ELR (cell line): ENCODE results near the gene ELOF1.

Experiments
- DNase-seq: peaks from one replicate; pipeline ENCODE4 v3.0.0-alpha.2; 2015; ENCODE audit warnings: low read depth

The ELOF1 gene

DNA sequence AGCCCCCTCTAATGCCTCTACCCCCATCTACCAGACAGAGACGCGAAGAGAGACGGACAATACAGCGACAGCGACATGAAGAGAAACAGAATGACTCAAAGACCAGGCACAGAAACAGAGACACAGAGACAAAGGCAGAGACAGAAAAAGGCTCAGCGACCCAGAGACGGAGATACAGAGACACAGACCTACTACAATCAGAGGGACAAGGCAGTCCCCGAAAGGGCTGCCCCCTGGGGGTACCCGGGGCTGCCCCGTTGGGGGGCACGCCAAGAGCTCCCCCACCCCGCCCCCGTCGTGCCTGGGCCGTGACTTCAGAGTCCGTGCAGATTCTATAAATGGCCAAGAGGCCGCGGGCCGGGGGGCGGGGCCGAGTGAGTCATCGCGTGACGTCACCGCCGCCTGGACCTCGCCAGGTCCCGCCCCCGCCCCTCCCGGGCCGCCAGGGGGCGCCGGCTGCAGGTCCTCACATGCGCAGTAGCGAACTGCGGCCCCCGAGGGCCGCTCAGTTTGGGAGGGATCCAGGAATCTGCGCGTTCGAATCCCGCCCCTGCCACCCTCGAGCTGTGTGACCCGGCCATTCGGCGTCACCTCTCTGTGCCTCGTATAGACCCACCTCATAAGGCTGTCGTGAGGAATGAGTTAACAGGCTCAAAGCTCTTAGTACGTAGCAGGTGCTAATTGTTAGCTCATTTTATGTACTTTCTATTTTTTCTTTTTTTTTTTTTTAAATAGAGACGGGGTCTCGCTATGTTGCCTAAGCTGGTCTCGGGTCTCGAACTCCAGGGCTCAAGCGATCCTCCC lies 23.0 kb downstream of the ELOF1 start:
- DNase-seq, result peak; percentile 90

DNA sequence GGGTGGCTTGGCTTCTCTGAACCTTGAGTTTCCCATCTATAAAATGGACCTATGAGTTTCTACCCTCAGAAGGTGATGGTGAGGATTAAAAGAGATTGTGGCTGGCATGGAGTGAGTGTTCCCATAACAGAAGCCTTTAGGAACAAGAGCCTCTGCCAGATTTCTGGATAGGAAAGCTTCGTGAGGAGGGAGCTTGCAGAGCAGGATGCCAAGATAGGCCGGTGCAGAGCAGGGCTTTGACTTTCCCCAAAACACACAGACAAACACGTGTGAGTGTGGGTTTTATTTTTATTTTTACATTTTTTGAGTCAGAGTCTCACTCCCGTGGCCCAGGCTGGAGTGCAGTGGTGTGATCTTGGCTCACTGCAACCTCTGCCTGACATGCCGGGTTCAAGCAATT lies 24.1 kb downstream of the ELOF1 start:
- DNase-seq, result peak; percentile 13

GRCh38 chr19:11534538-11534937 lies 24.5 kb downstream of the ELOF1 start:
- DNase-seq, result no peak

DNA sequence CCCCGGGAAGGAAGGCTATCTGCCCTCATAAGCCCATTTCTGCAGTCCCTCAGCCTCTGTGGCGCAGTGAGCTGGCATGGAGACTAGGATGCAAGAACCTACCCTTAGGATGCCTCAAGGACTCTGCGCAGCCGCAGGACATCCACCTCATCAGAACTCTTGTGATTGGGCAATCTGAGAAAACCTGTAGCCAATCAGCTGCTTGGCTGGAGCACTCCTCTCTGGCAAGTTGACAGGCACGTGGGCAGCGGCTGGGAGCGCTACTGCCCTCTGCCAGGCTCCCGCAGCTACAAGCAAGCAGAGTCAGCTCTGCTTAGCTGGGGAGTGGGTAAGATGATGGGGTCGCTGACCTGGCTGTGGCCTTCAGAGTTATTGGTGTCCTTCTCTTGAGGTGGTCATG lies 28.6 kb downstream of the ELOF1 start:
- DNase-seq, result peak; percentile 57

GRCh38 chr19:11528551-11529341 lies 30.3 kb downstream of the ELOF1 start, which contains the start of gene ECSIT:
Gene ECSIT, minus strand, starts transcription at chr19:11529134. Its CDS starts 9,964 bp downstream, at chr19:11519170.
- peak; percentile 100 for DNase-seq

DNA sequence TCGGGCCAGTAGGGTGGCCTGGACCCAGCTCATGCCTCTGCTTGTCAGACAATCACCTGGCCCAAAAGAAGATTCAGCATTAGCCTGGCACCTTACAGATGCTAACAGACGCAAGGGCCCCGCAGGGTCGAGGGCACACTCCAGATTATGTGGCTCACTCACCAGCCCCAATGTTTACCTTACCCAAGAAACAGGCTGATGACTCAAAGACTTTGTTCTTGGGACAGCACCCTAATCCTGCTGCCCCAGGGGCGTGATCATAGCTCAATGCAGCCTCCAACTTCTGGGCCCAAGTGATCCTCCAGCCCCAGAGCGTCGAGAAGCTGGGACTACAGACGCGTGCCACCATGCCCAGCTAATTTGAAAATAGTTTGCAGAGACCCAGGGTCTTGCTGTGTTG lies 39.9 kb downstream of the ELOF1 start:
- DNase-seq, result peak; percentile 31

DNA sequence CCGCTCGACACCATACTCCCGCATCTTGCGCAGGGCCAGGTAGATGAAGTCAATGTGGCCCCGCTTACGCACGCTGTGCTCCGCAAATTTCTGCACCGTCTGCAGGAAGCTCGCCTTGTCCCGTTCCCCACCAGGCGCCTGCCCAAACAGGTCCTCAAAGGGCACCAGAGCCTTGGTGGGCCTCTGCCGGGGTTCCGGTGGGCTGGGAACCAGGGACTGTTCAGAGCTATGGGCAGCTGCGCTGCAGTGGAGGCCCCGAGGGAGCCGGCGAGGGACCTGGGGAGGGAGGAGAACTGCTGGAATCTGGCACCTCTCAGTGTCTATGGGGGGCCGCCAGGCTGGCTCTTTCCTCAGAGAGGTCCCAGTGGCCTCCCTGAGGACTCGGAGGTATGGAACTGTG lies 45.1 kb downstream of the ELOF1 start:
- DNase-seq, result no peak

- DNase-seq, result no peak
Measured at GRCh38 chr19:11510444-11510843, 48.6 kb downstream of the ELOF1 start.

GRCh38 chr19:11507370-11508078 lies 51.5 kb downstream of the ELOF1 start:
- DNase-seq, result no peak

DNA sequence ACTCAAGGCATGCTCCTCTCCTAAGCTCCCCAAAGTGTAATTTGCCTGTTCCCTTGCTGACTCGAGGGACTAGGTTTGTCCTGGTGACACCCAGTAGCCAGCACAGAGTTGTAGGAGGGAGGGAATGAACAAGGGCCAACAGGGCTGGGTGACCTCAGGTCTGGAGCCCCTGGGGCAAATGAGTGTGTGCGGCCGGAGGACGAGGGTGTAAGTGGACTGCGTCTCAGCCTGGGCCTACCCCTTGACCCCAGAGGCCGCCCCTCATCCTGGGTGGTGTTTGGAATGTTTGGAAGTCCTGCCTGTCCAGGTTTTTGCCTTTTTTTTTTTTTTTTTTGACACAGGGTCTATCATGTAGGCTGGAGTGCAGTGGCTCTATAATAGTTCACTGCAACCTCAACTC lies 52.1 kb downstream of the ELOF1 start:
- DNase-seq, result no peak

GRCh38 chr19:11506101-11506555 lies 52.9 kb downstream of the ELOF1 start:
- DNase-seq, result no peak

DNA sequence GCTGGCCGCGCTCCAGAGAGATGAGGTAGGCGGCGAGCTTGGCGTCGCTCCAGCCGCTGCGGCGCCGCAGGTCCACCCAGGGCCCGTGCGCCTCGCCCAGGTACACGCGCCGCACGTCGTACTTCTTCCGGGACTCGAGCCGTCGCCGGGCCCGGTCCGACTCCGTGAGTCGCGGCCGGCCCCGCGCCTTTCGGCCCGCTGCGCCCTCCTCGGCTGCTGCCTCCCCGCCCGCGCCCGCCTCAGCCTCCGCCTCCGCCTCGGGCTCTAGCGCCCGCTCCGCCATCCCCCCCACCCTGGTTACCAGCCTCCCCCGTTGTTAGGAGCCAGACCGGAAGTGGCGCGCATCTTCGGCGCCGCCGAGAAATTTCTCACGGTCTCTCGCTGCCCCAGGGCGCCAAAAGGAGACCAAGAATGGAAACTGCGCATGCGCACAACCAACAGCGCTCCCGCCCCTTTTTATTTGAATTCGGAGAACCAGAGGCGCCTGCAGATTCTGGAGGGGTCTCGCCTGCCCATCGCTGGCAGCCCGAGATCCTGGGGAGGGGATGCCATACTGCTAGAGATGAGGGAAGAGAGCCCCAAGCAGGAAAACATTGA lies 53.4 kb downstream of the ELOF1 start, which contains the start of gene ZNF653:
TSS of gene ZNF653 (minus strand) at position 336 of the 597 bp plus-strand sequence. CDS start at position 283, 53 bp downstream.
- peak; percentile 97 for DNase-seq

GRCh38 chr19:11505032-11505503 lies 54.0 kb downstream of the ELOF1 start:
- DNase-seq, result peak; percentile 96

DNA sequence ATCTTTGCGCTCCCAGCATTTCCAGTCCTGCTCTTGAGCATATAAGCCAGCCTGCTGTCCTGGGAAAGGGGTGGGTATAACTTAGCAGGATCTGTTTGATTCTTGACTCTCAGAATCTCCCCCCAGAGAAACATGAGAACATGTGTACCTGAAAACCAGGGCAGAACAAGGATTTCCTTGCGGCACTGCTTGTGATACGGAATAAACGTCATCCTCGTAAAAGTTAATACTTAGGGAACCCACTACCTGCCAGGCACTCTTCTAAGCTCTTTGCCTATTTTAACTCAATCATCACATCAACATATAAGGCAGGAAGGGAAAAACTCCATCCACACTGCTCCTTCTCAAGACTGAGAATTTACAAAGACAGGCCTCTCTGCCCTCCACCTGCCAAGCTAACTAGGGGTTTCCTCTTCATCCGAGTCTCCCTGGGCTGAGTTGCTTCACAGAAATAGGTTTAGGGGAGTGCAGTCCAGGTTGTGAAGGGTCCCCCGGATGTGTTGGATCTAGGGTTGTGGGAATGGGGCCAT lies 54.5 kb downstream of the ELOF1 start:
- DNase-seq, result no peak
